GM23248 (cell line): ENCODE data around the gene PODXL2.

ENCODE experiments used
- EZH2 ChIP-seq: fragments of 200-600 bp; sonication (generic); IDR thresholded peaks from 2 replicates; pipeline ENCODE4 v1.6.1; 2018; ENCODE audit warnings: antibody characterized with exemption, mild to moderate bottlenecking; ENCODE audit not compliant: insufficient read depth, poor library complexity, severe bottlenecking
- EZH2phosphoT487 ChIP-seq: fragments of 200-600 bp; sonication (generic); IDR thresholded peaks from 2 replicates; pipeline ENCODE4 v1.6.1; 2018; ENCODE audit warnings: antibody characterized with exemption, moderate library complexity, mild to moderate bottlenecking, low read depth; ENCODE audit not compliant: insufficient read depth

DNA sequence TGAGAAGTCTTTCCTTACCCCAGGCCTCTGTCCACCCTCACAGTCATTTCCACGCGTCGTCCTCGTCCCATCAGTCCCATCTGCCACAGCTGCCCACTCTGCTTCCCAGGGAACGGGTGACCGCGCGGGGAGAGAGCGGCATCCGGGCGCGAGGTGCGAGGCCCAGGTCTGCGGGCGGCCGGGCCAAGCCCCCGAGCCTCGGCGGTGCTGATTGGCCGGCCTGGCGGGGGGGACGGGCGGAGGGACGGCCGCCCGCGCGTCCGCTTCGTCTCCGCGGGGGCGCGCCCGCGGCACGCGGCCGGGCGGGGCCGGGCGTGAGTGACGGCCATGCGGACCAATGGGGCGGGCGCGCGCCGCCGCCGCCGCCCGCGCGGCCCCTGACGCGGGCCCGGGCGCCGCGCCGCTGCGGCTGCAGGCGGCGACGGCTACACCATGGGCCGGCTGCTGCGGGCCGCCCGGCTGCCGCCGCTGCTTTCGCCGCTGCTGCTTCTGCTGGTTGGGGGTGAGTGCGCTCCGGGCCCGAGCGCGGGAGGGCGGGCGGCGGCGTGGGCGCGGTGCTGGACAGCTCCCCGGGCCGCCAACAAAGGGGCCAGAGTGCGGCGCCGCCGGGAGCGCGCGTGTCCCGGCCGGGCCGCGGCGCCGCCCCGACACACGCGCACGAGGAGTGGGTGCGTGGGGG, at the start of gene PODXL2:
- TF ChIP-seq EZH2 = no peak
- TF ChIP-seq EZH2phosphoT487 = no peak
